Lung microvascular endothelial cell (primary cell): ENCODE results near the gene PSENEN. TPM values are rescaled to one million over a fixed set of nuclear protein-coding genes. Genes with fewer than 3 reads are reported as not detected.

Source experiments
- DNase-seq, 2 donors: peaks; one replicate each; pipeline versions ENCODE4 v3.0.0 to v3.0.0-alpha.2; 2010; ENCODE audit warnings: low read depth in 2 of 2
- total RNA-seq: library from RNA; depleted of rRNA; stranded (reverse); fragments of >200 nt; gene quantifications from 2 replicates; pipeline ENCODE4 v1.2.1, GENCODE V29; 2014

PSENEN gene, protein sequence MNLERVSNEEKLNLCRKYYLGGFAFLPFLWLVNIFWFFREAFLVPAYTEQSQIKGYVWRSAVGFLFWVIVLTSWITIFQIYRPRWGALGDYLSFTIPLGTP
- 16.5 and 16.6 TPM in 2 replicates for total RNA-seq

DNA sequence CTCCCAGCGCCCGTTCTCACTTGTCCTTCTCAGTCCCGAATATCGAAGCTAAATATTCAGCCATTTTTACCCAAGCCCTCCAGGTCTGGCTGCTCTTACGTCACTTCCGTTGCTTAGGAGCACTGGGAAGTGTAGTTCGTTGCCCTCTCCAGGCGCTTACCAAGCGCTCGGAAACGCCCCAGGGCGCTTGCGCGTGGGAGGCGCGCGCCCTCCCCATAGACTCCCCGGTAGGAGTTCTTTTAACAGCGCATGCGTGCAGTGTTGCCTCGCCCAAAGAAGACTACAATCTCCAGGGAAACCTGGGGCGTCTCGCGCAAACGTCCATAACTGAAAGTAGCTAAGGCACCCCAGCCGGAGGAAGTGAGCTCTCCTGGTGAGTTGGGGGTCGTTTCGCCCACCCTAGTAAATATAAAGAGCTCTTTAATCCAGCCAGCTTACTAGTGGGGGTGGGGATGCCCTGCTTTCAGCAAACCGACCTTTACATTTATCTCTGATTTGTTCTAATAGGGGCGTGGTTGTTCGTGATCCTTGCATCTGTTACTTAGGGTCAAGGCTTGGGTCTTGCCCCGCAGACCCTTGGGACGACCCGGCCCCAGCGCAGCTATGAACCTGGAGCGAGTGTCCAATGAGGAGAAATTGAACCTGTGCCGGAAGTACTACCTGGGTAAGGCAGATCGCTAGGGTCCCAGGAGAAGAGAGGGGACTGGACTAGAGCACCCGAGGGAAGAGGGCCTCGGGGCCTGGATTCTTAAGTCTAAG, at the start of gene PSENEN, which contains the start of gene U2AF1L4:
Gene PSENEN, plus strand, starts transcription at position 324 of the 759 bp plus-strand sequence. Its CDS starts 280 bp downstream, at position 604.
Gene U2AF1L4, minus strand, starts transcription at position 91 of the 759 bp plus-strand sequence. Its CDS starts 27 bp downstream, at position 64.
- DNase-seq, result peak; percentile 100

DNA sequence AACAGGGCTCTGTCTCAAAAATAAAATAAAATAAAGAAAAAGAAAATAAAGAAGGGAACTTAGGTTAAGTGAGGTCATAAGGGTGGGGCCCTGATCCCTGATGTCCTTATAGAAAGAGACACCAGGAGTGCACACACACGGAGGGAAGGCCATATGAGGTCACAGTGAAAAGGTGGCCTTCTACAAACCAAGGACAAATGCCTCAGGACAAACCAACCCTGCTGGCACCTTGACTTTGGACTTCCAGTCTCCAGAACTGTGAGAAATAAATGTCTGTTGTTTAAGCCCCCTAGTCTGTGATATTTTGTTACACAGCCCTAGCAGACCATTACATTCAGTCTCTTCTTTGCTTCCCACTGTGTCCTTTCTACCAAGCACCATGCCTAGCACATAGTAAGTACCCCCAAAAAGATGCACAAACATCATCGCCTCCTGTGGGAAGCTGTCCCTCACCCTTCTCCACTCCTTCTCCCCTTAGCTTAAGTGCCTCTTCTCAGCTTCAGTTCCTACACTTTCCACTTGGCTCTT, 49.5 kb upstream of the PSENEN start:
- no peak for DNase-seq

DNA sequence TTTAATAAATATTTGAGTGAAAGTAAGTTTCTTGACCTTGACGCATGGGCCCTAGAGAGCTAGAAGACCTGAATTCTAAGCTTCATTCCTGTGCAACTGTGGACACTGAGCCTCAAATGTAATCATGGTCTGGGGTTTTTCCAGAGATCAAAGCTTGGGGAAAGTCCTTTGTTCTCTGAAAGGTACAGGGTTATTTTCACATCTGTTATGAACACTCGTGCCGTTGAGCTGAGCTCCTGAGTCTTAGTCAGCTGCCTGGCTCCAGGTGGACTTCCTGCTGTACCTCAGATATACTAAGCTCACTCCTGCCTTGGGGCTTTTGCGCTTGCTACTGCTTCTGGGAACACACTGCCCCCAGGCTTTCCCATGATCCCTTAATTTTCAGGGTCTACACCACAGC, 48.6 kb upstream of the PSENEN start:
- no peak for DNase-seq

DNA sequence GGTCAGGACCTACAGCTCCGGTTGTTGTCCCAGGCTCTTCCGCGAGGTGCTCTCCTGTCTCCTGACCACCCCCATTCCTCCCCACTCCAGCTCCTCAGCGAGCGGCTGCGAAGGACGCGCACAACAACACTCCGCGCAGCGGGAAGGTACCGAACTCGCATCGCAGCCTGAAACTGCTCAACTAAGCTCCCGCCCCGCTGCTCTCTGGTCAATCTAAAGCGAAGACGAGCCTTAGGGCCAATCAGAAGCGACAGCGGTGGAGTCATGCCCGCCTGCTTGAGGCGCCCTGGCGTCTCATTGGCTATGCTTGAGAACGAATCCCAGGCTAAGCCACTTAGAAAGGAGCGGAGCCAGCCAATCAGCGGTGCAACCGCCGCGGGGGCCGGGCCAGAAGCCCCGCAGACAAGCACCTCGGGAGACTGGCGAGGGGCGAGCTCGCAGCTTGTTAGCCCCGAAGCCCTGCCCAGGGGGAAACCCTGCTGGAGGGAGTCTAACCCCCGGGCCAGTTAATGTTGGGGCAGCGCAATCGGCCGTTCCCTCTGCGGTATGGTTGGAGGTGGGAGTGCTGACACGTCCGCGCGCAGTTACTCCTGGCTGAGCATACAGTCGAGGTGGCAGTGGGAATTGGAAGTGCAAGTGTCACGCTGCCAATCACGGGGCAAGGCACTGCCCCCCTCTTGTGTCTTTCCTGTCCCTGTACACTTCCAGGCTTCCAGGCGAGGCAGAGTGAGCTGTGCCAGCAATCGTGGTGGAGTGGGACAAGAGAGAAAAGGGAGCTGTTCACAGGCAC, 43.0 kb upstream of the PSENEN start:
- DNase-seq, result peak; percentile 98

DNA sequence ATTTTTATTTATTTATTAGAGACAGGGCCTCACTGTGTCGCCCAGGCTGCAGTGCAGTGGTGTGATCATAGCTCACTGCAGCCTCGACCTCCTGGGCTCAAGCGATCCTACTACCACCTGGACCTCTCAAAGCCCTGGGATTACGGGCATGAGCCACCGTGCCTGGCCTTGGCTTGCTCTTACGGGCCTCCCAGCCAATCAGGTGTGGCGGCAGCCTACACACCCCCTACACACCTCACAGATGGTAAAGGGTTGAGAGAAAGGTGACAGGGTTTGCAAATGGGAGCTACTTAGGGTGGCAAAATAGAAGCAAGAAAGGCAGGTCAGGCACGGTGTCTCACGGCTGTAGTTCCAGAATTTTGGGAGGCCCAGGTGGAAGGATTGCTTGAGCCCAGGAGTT, 42.1 kb upstream of the PSENEN start:
- DNase-seq, result no peak

DNA sequence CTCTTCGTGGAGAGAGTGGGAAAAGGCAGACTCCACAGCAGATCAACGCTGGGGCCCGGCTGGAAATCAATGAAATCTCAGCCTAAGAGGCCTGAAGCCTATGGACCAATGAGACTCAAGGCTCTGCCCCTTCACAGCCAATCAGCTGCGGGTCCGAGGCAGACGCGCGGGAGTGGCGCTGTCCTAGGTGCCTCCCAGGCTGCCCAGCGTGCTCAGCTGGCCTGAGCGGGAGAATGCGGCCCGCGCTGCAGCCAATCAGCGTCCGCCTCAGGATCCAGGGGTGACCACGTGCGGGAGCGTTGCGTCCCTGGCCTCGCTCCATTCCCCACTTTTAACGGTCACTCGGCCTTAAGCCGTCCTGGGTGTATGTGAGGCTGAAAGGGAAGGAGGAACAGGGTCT, 41.2 kb upstream of the PSENEN start, which contains the start of gene ZBTB32:
Gene ZBTB32, plus strand, starts transcription at position 341 of the 400 bp plus-strand sequence. CDS start 10,069 bp downstream, outside the sequence.
- DNase-seq, result peak; percentile 80 to 83

DNA sequence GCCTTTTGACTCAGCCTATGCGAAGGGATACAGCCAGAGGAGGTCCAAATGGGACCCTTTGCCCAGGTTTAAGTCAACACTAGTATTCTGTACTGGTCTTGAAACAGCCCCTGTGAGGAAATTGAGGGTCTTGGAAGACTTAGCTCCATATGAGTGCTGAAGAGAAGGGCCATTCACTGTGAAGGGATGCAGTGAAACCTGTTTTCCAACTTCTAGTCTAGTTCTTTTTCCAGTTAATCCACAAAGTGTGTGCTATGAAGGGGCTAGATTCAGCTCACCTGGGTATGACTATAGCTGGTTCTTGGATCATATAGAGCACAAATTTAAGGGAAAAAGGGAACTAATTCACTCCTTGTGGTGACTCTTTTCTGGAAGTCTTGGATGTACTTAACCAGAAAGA, 37.1 kb upstream of the PSENEN start:
- no peak for DNase-seq

DNA sequence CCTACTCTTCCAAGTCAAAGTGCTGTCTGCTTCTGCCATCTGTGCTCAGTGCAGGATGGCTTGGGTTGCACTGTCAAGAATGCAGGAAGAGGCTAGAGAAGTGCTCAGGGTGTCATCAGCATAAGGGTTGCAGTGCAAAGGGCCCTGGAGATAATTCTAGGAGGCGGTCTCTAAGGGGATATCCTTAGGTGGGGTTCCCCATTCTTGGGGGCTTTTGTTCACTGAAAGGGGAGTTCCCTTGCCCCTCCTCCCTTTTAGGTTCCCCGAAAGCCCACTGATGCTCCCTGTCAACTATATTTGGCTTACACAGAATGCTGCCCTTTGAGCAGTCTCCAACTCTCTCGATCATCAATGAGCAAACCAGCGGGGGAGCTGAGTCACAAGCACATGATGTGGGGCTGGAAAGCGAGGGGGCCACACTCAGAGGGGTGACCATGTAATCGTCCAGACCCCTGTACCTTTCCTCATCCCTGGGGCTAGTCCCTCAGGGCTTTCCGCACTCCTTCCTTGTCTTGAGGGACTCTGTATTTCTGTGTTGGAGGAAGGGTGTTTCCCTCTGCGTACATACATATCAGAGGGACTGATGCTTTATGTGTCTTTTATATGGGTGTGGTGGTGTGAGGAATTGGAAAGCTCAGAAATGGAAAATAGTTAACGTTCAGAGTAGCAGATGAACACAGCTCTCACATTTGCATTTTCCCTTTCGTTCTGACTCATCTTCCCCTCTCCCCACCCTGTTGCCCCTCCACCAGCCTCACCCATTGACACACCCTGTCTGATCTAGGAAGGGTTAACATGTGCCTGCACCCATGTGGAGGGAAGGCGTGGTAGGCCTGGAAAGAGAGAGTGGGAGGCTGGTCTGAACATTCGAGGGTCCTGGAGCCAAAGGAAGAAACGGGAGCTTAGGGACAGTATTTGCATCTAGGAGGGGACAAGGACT, 34.4 kb upstream of the PSENEN start:
- no peak for DNase-seq

DNA sequence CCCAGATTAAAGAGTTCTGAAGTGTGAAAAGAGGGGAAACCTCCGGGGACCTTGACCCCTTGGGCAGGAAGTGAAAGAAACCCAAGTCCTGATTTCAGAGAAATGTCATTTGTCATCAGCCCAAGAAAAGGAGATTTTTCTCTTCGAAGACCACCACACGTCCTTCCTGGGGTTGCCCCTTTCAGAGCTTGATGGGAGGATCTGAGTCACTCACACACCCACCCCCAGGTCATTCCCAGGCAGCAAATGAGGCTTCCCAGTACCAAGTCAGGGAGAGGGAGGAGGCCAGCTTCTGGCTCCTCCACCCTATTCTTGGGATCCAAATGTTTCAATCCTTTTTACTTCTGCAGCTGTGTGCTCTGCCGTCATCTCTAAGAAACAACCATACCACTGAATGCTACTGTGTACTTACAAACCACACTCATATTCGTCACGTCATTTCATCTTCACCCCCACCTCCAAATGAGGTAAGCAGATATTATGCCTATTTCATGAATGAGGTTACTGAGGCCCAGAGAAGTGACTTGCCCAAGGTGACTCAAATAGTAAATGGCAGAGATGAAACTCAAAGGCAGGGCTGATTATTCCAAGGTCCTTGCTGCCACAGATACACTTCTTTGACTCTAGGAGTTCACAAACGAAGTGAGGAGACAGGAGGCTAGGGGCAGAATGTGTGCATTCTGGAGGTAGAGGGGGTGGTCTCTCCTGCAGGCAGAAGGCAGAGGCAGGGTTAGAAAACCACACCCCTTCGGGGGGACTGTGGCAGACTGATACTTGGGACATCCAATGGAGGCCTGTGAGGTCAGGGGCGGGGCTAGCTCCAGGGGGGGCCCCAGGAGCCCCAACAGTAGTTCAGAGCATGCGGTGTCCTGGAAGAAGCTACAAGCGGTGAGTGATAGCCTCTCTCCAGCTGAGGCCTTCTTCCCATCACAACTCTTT, 32.6 kb upstream of the PSENEN start:
- no peak for DNase-seq

DNA sequence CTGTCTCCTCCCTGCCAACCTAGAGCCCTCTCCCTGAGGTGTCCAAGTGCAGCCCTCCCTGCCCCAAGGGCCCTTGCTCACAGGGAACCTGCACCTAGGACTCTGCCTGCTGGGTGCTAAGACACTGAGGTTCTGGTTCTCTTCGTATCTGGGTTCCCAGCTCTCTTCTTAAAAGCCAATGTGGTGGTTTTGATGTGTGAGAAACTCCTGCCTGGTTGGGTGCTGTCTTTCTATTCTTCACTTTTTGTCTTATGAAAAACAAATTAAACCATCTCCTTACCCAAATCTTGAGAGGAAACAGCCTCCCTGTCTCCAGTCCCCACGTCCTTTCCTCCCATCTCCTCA, 32.0 kb upstream of the PSENEN start:
- DNase-seq, result no peak

DNA sequence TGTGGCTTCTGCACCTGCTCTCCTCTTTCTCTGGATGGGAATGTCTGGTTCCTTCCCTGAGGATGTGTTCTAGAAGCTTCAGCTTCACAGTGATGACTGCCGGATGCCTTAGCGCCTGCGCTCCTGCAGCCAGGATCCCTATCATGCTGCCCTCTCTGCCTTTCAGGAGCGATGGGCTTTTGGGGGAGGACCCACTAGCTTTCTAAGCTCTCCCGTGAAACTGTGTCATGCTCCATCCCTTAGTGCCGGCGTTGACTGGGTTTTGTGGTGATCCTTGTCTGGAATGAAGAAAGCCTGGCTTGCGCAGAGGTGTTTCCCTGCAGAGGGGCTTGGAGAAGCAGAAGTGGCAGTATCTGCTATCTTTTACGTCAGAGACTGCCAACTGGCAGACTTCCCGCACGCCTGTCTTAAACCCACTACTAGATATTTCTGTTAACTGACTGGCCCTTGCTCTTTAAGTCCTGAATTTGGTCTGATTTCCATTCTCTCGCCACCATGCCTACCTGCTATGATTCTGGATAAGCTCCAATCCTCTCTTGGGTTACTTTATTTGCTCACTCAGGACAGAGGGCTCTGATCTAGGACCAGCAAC, 31.5 kb upstream of the PSENEN start:
- no peak for DNase-seq

DNA sequence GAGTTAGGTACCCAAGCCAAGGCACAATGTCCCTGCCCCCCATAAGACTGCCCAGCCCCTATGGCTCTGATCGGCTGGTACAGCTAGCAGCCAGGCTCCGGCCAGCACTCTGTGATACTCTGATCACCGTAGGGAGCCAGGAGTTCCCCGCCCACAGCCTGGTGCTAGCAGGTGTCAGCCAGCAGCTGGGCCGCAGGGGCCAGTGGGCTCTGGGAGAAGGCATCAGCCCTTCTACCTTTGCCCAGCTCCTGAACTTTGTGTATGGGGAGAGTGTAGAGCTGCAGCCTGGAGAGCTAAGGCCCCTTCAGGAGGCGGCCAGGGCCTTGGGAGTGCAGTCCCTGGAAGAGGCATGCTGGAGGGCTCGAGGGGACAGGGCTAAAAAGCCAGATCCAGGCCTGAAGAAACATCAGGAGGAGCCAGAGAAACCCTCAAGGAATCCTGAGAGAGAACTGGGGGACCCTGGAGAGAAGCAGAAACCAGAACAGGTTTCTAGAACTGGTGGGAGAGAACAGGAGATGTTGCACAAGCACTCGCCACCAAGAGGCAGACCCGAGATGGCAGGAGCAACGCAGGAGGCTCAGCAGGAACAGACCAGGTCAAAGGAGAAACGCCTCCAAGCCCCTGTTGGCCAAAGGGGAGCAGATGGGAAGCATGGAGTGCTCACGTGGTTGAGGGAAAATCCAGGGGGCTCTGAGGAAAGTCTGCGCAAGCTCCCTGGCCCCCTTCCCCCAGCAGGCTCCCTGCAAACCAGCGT, 30.7 kb upstream of the PSENEN start:
- no peak for DNase-seq

DNA sequence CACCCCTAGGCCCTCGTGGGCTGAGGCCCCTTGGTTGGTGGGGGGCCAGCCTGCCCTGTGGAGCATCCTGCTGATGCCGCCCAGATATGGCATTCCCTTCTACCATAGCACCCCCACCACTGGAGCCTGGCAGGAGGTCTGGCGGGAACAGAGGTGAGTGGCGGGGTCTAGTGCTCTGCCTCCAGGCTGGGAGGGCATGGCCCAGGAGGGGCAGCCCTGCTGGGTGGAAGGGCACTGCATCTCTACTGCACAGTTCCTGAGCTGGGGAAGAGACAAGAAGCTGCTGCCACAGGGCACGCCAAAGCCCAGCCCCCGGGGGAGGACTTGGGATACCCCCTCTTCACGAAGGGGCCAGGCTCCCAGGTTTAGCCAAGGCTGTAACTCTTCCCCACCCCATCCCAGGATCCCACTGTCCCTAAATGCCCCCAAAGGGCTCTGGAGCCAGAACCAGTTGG, 30.1 kb upstream of the PSENEN start:
- no peak for DNase-seq

DNA sequence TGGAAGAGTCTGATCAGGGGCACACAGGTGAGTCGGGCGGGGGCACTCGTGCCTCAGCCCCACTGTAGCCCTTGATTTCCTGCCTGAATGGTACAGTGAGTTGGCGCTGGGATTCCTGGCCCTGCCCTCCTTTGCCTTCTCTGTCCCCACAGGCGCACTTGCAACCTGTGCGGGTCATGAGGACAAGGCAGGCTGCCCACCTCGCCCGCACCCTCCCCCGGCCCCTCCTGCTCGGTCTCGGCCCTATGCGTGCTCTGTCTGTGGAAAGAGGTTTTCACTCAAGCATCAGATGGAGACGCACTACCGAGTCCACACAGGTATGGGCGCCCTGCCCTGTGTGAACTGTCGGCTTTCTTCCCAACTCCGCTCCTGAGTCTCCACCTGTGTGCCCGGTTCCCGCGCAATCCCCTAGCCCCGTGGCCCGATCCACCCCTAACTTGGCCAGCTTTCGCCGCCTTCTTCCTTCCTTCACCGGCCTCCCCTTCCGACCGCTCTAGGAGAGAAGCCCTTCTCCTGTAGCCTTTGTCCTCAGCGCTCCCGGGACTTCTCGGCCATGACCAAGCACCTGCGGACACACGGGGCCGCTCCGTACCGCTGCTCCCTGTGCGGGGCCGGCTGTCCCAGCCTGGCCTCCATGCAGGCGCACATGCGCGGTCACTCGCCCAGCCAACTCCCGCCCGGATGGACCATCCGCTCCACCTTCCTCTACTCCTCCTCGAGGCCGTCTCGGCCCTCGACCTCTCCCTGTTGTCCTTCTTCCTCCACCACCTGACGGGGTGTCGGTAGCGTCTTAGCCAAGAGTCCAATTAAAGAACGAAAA, 29.3 kb upstream of the PSENEN start:
- DNase-seq, result peak; percentile 41 to 60

DNA sequence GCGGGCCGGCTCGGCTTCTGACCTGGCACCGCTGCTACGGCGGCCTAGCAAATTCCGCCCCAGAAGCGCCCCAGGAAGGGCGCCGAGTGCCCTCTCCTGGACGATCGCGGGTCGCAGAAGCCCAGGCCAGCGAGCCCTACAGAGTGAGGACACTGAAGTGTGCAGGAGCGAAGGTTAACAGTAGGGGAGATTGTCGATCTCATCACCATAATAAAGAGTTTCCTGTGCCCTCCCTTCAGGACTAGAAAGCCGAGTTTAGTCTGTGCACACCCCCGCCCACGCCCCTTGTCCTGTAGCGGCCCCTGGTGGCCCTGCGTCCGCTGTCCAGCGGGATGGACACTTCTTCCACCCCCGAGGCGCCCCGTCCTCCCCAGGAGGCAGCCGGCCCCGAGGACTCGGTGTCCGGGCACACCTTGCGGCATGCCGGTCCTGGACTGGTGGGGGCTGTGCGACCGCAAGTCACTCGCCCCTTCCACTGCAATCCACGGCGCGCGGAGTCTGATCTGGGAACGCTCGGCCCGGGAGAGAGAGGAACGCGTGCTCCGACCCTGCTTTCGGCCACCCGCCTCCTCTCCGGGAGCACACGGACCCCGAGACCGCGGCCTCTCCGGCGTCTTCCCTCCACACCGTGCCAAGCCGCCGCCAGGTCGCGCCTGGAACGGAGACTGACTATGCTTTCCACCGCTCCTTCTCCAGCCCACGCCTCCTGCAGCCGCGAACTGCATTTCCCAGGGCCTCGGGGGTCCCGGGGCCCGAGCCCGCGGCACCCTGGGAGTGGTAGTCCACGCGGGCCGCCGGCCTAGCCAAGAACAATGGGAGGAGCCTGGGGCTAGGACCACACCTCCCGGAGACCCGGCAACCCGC, 28.4 kb upstream of the PSENEN start:
- DNase-seq, result peak; percentile 95 to 97

DNA sequence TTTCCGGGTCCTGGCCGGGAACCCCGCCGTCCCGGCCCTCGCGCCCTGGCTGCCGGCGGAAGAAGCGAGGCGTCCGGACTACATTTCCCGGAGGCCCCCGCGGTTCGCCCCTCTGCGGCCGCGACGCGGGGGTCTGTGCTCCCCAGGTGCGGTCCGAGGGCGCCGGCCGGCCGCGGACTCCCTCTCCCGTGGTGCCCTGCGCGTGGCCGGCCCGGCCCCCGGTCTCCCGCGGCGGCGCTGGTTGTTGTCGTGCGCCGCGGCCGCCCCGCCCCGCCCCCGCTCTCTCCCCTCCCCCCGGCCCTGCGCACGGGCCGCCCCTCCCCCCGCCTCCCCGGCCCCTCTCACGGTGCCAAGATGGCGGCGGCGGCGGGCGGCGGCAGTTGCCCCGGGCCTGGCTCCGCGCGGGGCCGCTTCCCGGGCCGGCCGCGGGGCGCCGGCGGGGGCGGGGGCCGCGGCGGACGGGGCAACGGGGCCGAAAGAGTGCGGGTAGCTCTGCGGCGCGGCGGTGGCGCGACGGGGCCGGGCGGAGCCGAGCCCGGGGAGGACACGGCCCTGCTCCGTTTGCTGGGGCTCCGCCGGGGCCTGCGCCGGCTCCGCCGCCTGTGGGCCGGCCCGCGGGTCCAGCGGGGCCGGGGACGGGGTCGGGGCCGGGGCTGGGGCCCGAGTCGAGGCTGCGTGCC, 27.6 kb upstream of the PSENEN start, which contains the start of gene KMT2B:
Gene KMT2B, plus strand, starts transcription at position 339 of the 680 bp plus-strand sequence. Its CDS starts 16 bp downstream, at position 355.
- DNase-seq, result no peak
